K562 (cell line): ENCODE results near the gene ST8SIA1.

ENCODE experiments used
- EZH2 ChIP-seq: IDR thresholded peaks from 2 replicates; pipeline ENCODE4 v1.6.1; 2012; ENCODE audit warnings: low read depth, mild to moderate bottlenecking, inconsistent platforms, low read length, borderline replicate concordance
- ZNF121 ChIP-seq: sonication (generic); formaldehyde crosslinking; conservative IDR thresholded peaks from 2 replicates; pipeline ENCODE4 v1.8.0; 2022; ENCODE audit warnings: missing genetic modification reagents
- ZNF766 ChIP-seq: fragments of 200-800 bp; sonication (Bioruptor generic); conservative IDR thresholded peaks from 2 replicates; pipeline ENCODE4 v1.6.1; 2016; ENCODE audit warnings: missing genetic modification characterization, missing compliant biosample characterization
- TF ChIP-seq, protein P1 (sequence below), 2 experiments: fragments of 450-650 bp; formaldehyde crosslinking in 1 of 2; IDR thresholded peaks; 2 replicates each; pipeline versions ENCODE4 v1.4.0 to v1.6.1; 2014 to 2020; ENCODE audit warnings: mild to moderate bottlenecking in 2 of 2, borderline replicate concordance in 1 of 2, low read depth in 1 of 2

DNA sequence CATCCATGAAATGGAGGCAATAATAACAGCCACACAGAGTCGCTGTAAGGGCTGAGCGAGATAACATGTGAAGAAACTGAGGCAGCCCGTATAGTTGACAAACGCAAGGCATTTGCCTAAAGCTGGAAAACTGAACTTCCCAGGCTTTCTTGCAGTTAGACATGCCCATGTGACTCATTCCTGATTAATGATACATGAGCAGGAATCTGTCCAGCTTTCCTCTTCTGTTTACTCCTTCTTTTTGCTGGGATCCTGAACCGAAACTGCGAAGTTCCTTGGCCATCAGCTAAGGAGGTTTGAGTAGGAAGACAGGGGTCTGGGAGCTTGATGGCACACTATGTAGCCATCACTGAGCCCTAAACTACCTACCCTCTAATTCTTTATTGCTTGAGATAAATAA lies 52.2 kb downstream of the ST8SIA1 start:
- TF ChIP-seq ZNF766 (CRISPR knock-in tag) = no peak
- TF ChIP-seq, protein P1, sequence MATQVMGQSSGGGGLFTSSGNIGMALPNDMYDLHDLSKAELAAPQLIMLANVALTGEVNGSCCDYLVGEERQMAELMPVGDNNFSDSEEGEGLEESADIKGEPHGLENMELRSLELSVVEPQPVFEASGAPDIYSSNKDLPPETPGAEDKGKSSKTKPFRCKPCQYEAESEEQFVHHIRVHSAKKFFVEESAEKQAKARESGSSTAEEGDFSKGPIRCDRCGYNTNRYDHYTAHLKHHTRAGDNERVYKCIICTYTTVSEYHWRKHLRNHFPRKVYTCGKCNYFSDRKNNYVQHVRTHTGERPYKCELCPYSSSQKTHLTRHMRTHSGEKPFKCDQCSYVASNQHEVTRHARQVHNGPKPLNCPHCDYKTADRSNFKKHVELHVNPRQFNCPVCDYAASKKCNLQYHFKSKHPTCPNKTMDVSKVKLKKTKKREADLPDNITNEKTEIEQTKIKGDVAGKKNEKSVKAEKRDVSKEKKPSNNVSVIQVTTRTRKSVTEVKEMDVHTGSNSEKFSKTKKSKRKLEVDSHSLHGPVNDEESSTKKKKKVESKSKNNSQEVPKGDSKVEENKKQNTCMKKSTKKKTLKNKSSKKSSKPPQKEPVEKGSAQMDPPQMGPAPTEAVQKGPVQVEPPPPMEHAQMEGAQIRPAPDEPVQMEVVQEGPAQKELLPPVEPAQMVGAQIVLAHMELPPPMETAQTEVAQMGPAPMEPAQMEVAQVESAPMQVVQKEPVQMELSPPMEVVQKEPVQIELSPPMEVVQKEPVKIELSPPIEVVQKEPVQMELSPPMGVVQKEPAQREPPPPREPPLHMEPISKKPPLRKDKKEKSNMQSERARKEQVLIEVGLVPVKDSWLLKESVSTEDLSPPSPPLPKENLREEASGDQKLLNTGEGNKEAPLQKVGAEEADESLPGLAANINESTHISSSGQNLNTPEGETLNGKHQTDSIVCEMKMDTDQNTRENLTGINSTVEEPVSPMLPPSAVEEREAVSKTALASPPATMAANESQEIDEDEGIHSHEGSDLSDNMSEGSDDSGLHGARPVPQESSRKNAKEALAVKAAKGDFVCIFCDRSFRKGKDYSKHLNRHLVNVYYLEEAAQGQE (IDR thresholded peaks at IDR 0.05; ENCODE audit: borderline replicate concordance) = no peak
- TF ChIP-seq, protein P1 (CRISPR knock-in tag; IDR thresholded peaks at IDR 0.05; ENCODE audit: low read depth) = no peak
- no peak for TF ChIP-seq EZH2
- TF ChIP-seq ZNF121 = no peak
